A673 (cell line): ENCODE data around the gene ASB15. TPM values are rescaled to one million over a fixed set of nuclear protein-coding genes. Genes with fewer than 3 reads are reported as not detected.

ENCODE experiments used
- BruUV-seq: library from RNA; stranded (reverse); fragments of 400-500 nt; replicated peaks from 2 replicates; lab custom pipeline; 2021; lab: Mats Ljungman, UMichigan
- CTCF ChIA-PET: fragments of 300-600 bp; sonication (Branson Sonifier 250); formaldehyde crosslinking; loops from one replicate; lab custom pipeline; 2022; ENCODE audit warnings: antibody characterized with exemption; lab: Charles Lee
- POLR2A ChIA-PET: fragments of 300-600 bp; sonication (Branson Sonifier 250); formaldehyde crosslinking; loops from one replicate; lab custom pipeline; 2022; ENCODE audit warnings: antibody characterized with exemption; ENCODE audit not compliant: low non-redundant PET; lab: Charles Lee
- DNase-seq: peaks from one replicate; pipeline ENCODE4 v3.0.0-alpha.2; 2015; ENCODE audit warnings: low spot score
- H3K27ac ChIP-seq: fragments of 200-600 bp; sonication (generic); 2 replicates; pipeline ENCODE4 v1.5.1; 2016; ENCODE audit warnings: mixed run types, low read depth, mild to moderate bottlenecking, mixed read lengths, antibody characterized with exemption, low read length; ENCODE audit not compliant: poor library complexity, severe bottlenecking
- H3K27me3 ChIP-seq: fragments of 200-600 bp; sonication (generic); replicated peaks from 2 replicates; pipeline ENCODE4 v1.6.1; 2017; ENCODE audit warnings: mixed run types, low read depth, mild to moderate bottlenecking, mixed read lengths, antibody characterized with exemption, low read length; ENCODE audit not compliant: insufficient read depth, poor library complexity
- H3K36me3 ChIP-seq: fragments of 200-600 bp; sonication (generic); 2 replicates; pipeline ENCODE4 v1.6.1; 2016; ENCODE audit warnings: mixed run types, mild to moderate bottlenecking, mixed read lengths, antibody characterized with exemption, low read length; ENCODE audit not compliant: insufficient read depth, poor library complexity, severe bottlenecking
- H3K4me1 ChIP-seq: fragments of 200-600 bp; sonication (generic); 2 replicates; pipeline ENCODE4 v1.6.1; 2017; ENCODE audit warnings: mixed run types, mild to moderate bottlenecking, mixed read lengths, antibody characterized with exemption, low read length; ENCODE audit not compliant: insufficient read depth, poor library complexity, severe bottlenecking
- H3K4me3 ChIP-seq: fragments of 200-600 bp; sonication (generic); 2 replicates; pipeline ENCODE4 v1.5.1; 2016; ENCODE audit warnings: low read depth, mixed run types, mild to moderate bottlenecking, mixed read lengths, low read length; ENCODE audit not compliant: poor library complexity, severe bottlenecking
- H3K9me3 ChIP-seq: fragments of 200-600 bp; sonication (generic); 2 replicates; pipeline ENCODE4 v1.6.1; 2016; ENCODE audit warnings: mixed run types, low read depth, mild to moderate bottlenecking, mixed read lengths, antibody characterized with exemption, low read length; ENCODE audit not compliant: poor library complexity, severe bottlenecking
- EZH2 ChIP-seq: fragments of 200-600 bp; sonication (generic); IDR thresholded peaks from 2 replicates; pipeline ENCODE4 v1.6.1; 2017; ENCODE audit warnings: borderline replicate concordance, low read depth, mild to moderate bottlenecking, mixed read lengths, antibody characterized with exemption, low read length; ENCODE audit not compliant: poor library complexity, severe bottlenecking
- intact Hi-C: fragments of 100-400 bp; cut with micrococcal nuclease; formaldehyde crosslinking; loops from one replicate; pipeline ENCODE4 v1.10.0; 2022; ENCODE audit not compliant: unreplicated experiment
- total RNA-seq: library from RNA; stranded (reverse); gene quantifications from 2 replicates; pipeline ENCODE4 v1.2.3, GENCODE V29; 2021
- TF ChIP-seq, protein P1 (sequence below): fragments of 300-800, 200-600 bp; sonication (generic); conservative IDR thresholded peaks from 2 replicates; pipeline ENCODE4 v1.5.1; 2017; ENCODE audit warnings: low read depth, mild to moderate bottlenecking, antibody characterized with exemption, low read length, moderate library complexity, mixed read lengths

ASB15 gene
- total RNA-seq, 1 experiment from 2014 or later: not detected

GRCh38 chr7:123666492-123666891, 64.9 kb downstream of the ASB15 start:
- no TSS peak for BruUV-seq
- Histone ChIP-seq H3K27ac (no peak overlapping the region), H3K4me1 (no peaks in the 10 kb centered on the region), H3K36me3 (no peaks in the 10 kb centered on the region), H3K27me3 (no peaks in the 10 kb centered on the region), H3K4me3 (no peak overlapping the region), H3K9me3 (no peaks in the 10 kb centered on the region)
- TF ChIP-seq, protein P1, sequence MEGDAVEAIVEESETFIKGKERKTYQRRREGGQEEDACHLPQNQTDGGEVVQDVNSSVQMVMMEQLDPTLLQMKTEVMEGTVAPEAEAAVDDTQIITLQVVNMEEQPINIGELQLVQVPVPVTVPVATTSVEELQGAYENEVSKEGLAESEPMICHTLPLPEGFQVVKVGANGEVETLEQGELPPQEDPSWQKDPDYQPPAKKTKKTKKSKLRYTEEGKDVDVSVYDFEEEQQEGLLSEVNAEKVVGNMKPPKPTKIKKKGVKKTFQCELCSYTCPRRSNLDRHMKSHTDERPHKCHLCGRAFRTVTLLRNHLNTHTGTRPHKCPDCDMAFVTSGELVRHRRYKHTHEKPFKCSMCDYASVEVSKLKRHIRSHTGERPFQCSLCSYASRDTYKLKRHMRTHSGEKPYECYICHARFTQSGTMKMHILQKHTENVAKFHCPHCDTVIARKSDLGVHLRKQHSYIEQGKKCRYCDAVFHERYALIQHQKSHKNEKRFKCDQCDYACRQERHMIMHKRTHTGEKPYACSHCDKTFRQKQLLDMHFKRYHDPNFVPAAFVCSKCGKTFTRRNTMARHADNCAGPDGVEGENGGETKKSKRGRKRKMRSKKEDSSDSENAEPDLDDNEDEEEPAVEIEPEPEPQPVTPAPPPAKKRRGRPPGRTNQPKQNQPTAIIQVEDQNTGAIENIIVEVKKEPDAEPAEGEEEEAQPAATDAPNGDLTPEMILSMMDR: no peak
- no peak for TF ChIP-seq EZH2
- ChIA-PET POLR2A (no interaction called here), CTCF (no interaction called here)
- intact Hi-C loops: no loop called here
- no peak for DNase-seq

- no peak for DNase-seq
- CTCF ChIA-PET: interaction anchor here (1.4 kb wide), 1 partner anchor 13 kb away, joined by 7 read pairs; no protein-coding TSS in a partner anchor
- Histone ChIP-seq H3K27me3 (no peaks in the 10 kb centered on the region), H3K9me3 (no peaks in the 10 kb centered on the region), H3K27ac (no peak overlapping the region), H3K36me3 (no peaks in the 10 kb centered on the region), H3K4me3 (no peak overlapping the region), H3K4me1 (peaks cover 12% of the 10 kb centered on the region)
- intact Hi-C loops: no loop called here
- POLR2A ChIA-PET: no interaction called here
- BruUV-seq: no TSS peak
- TF ChIP-seq, protein P1: no peak
- no peak for TF ChIP-seq EZH2
These were observed 67.9 kb downstream of the ASB15 start for GRCh38 chr7:123669485-123669884.

DNA sequence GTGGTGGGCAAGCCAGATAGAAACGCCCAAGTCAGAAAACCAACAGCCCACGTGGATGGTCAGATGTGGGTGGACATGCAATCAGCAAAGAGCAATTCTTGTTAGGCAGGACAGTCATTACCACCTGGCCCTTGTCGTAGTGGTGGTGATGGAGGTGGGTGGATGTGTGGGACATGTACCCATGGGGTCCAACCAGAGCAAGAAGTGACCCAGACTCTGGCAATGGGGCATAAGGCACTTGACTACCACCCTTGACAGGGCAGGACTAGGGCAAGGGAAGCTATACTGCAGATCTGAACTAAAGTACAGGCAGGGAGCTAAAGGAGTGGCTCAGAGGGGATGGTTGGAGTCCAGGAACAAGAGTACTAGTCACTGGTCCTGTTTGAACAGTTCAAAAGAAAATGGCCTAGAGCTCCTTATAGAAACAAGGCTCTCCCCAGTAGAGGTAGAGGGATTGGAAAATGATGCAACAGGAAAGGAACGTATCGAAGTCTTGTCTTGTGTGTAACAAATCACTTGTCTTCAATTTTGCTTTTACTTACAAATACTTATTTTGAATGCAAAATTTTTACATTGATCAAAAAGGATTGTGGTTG, 71.6 kb downstream of the ASB15 start:
- no peak overlapping the region for H3K4me3 ChIP-seq
- no TSS peak for BruUV-seq
- H3K36me3 ChIP-seq: no peaks in the 10 kb centered on the region
- intact Hi-C loops: no loop called here
- CTCF ChIA-PET: no interaction called here
- H3K4me1 ChIP-seq: peaks cover 24% of the 10 kb centered on the region
- POLR2A ChIA-PET: no interaction called here
- no peak for TF ChIP-seq EZH2
- TF ChIP-seq, protein P1: no peak
- no peaks in the 10 kb centered on the region for H3K27me3 ChIP-seq
- H3K27ac ChIP-seq: peak overlapping the region; percentile 79
- H3K9me3 ChIP-seq: no peaks in the 10 kb centered on the region
- DNase-seq: no peak
